ENCODE results near the gene LGR4. TPM values are rescaled to one million over a fixed set of nuclear protein-coding genes. Genes with fewer than 3 reads are reported as not detected.
"Not testable (repeated sequence)": the region's sequence is repeated elsewhere in the genome, so short reads cannot be mapped to it uniquely, and the experiment has no call there.

The LGR4 gene, protein sequence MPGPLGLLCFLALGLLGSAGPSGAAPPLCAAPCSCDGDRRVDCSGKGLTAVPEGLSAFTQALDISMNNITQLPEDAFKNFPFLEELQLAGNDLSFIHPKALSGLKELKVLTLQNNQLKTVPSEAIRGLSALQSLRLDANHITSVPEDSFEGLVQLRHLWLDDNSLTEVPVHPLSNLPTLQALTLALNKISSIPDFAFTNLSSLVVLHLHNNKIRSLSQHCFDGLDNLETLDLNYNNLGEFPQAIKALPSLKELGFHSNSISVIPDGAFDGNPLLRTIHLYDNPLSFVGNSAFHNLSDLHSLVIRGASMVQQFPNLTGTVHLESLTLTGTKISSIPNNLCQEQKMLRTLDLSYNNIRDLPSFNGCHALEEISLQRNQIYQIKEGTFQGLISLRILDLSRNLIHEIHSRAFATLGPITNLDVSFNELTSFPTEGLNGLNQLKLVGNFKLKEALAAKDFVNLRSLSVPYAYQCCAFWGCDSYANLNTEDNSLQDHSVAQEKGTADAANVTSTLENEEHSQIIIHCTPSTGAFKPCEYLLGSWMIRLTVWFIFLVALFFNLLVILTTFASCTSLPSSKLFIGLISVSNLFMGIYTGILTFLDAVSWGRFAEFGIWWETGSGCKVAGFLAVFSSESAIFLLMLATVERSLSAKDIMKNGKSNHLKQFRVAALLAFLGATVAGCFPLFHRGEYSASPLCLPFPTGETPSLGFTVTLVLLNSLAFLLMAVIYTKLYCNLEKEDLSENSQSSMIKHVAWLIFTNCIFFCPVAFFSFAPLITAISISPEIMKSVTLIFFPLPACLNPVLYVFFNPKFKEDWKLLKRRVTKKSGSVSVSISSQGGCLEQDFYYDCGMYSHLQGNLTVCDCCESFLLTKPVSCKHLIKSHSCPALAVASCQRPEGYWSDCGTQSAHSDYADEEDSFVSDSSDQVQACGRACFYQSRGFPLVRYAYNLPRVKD
- 13.0 TPM for total RNA-seq
- long read RNA-seq, full-length matches to known transcripts = 5 of 9 reads
- long read RNA-seq, partial matches to known transcripts = 0 of 9 reads
- long read RNA-seq, other reads (novel, unspliced or antisense) = 4 of 9 reads

DNA sequence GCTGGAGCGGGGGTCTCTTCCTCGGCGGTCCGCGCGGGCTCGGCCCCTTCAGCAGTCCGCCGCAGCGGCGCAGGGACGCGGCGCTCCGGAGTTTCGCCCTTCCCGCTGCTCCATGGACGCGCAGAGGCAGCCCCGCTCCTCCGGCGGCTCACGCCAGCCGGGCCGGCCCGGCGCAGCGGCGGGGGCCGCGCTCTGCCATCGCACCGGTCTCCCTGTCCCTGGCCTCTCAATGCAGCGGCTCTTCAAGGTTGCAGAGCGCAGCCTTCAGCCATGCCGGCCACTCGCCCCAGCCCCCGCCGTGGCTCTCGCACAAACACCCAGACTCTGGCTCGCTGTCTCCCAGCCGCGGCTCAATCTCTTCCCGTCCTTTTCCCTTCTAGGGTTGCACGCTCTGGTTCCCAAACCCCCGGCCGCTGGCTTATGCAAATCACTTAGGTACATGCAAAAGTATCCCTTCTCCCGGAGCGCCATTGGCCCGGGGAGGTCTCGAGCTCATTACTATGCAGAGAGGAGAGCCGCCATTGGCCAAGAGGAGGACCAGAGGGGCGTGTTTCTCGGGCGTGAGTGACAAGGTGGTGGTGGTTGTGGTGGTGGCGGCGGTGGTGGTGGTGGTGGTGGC lies at the start of gene LGR4:
TSS of gene LGR4 (minus strand) at position 393 of the 619 bp plus-strand sequence. CDS start 488 bp downstream, outside the sequence.
- H3K4me3 ChIP-seq = peak within 1 kb of the TSS; percentile 85
- H3K9me3 ChIP-seq (replicated peaks) = no peaks in the 10 kb centered on the region
- TF ChIP-seq, protein P1, sequence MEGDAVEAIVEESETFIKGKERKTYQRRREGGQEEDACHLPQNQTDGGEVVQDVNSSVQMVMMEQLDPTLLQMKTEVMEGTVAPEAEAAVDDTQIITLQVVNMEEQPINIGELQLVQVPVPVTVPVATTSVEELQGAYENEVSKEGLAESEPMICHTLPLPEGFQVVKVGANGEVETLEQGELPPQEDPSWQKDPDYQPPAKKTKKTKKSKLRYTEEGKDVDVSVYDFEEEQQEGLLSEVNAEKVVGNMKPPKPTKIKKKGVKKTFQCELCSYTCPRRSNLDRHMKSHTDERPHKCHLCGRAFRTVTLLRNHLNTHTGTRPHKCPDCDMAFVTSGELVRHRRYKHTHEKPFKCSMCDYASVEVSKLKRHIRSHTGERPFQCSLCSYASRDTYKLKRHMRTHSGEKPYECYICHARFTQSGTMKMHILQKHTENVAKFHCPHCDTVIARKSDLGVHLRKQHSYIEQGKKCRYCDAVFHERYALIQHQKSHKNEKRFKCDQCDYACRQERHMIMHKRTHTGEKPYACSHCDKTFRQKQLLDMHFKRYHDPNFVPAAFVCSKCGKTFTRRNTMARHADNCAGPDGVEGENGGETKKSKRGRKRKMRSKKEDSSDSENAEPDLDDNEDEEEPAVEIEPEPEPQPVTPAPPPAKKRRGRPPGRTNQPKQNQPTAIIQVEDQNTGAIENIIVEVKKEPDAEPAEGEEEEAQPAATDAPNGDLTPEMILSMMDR (IDR thresholded peaks at IDR 0.05; ENCODE audit: borderline replicate concordance) = no peak
- H3K4me1 ChIP-seq = peaks cover 42% of the 10 kb centered on the region
- H3K27me3 ChIP-seq (ENCODE audit: low read depth) = no peaks in the 10 kb centered on the region
- intact Hi-C loops (cut with micrococcal nuclease) = no loop called here
- no peaks in the 10 kb centered on the region for H3K36me3 ChIP-seq
- H3K27ac ChIP-seq (replicated peaks) = peak within 1 kb of the TSS; percentile 96
- DNase-seq = peak; percentile 92

DNA sequence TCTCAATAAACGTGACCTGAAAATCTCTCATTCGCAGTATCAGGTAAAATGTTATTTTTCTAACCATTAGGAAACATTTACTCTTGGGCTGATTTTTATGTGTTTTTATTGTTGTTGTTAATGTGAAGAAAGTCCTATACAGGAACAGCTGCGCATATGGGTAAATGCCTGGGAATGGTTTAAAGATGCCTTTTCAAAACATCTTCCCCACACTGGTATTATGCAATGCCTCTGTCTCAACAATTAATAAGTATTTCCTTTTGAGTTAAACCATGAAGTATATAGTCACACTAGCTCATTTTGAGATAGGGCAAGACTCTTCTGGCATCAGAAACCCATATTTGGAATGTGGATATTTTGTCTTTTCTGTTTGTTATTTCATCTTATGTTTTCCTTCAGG lies 47.6 kb upstream of the LGR4 start:
- no peak overlapping the region for H3K4me3 ChIP-seq
- peaks cover 4% of the 10 kb centered on the region for H3K9me3 ChIP-seq (replicated peaks)
- H3K27ac ChIP-seq (replicated peaks) = no peak overlapping the region
- intact Hi-C loops (cut with micrococcal nuclease) = no loop called here
- no peak for DNase-seq
- no peaks in the 10 kb centered on the region for H3K36me3 ChIP-seq
- TF ChIP-seq, protein P1 (IDR thresholded peaks at IDR 0.05; ENCODE audit: borderline replicate concordance) = no peak
- H3K27me3 ChIP-seq (ENCODE audit: low read depth) = no peaks in the 10 kb centered on the region
- peaks cover 2% of the 10 kb centered on the region for H3K4me1 ChIP-seq

DNA sequence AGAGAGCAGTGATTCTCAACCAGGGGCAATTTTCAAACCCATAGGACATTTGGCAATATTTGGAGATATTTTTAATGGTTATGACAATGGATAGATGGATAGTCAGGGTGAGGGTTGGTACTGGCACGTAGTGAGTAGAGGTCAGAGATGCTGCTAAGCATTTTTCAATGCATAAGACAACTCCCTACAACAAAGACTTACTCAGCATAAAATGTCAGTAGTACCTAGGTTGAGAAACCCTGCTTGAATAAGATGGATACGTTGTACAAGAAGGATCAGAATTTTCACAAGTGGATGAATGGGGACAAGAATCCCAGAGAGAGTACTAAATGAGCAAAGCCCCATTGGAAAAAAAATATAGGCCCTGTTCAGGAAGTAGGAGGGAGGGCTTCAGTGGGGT lies 45.9 kb upstream of the LGR4 start:
- Histone ChIP-seq H3K4me3 (no peak overlapping the region), H3K27ac (replicated peaks) (no peak overlapping the region), H3K36me3 (no peaks in the 10 kb centered on the region), H3K9me3 (replicated peaks) (peaks cover 4% of the 10 kb centered on the region), H3K4me1 (peaks cover 16% of the 10 kb centered on the region), H3K27me3 (ENCODE audit: low read depth) (no peaks in the 10 kb centered on the region)
- intact Hi-C loops (cut with micrococcal nuclease) = no loop called here
- DNase-seq = no peak
- TF ChIP-seq, protein P1 (IDR thresholded peaks at IDR 0.05; ENCODE audit: borderline replicate concordance) = no peak

DNA sequence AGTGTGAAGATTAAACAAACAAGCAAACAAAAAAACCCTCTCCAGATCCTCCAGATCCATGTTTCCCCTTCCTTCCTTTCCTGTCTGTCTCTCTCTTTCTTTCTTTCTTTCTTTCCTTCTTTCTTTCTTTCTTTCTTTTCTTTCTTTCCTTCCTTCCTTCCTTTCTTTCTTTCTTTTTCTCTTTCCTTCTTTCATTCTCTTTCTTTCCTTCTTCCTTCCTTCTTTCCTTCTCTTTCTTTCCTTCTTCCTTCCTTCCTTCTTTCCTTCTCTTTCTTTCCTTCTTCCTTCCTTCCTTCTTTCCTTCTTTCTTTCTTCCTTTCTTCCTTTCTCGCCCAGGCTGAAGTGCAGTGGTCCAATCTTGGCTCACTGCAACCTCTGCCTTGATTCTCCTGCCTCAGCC lies 44.9 kb upstream of the LGR4 start:
- not testable (repeated sequence) for H3K36me3 ChIP-seq

DNA sequence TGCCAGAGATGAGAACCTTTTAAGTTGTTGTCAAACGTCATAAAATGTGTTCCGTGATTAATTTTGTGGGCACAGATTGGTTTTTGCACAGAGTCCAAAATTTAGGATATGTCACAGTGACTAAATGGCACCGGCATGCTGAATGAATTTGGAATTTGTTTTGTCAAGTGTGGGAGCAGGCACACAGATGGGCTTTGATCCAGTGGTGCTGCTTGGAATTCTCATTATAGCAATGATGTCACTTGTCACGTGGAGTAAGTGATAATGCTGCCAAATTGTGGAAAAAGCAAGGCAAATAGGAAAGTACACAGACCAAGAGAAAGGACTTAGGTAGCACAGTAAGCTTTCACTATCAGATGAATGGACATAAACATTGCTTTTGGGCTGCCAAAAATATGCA lies 42.0 kb upstream of the LGR4 start:
- Histone ChIP-seq H3K9me3 (replicated peaks) (peaks cover 4% of the 10 kb centered on the region), H3K4me1 (peaks cover 48% of the 10 kb centered on the region), H3K36me3 (no peaks in the 10 kb centered on the region), H3K27ac (replicated peaks) (peak overlapping the region; percentile 78), H3K27me3 (ENCODE audit: low read depth) (no peaks in the 10 kb centered on the region), H3K4me3 (peak overlapping the region; percentile 31)
- intact Hi-C loops (cut with micrococcal nuclease) = no loop called here
- no peak for DNase-seq
- TF ChIP-seq, protein P1 (IDR thresholded peaks at IDR 0.05; ENCODE audit: borderline replicate concordance) = no peak

More for the DNA sequence above, 44.9 kb upstream of the LGR4 start:
- H3K27ac ChIP-seq (replicated peaks); H3K4me3 ChIP-seq; H3K27me3 ChIP-seq (ENCODE audit: low read depth); DNase-seq; H3K9me3 ChIP-seq (replicated peaks); intact Hi-C loops (cut with micrococcal nuclease): not testable (repeated sequence)
- peaks cover 27% of the 10 kb centered on the region for H3K4me1 ChIP-seq
